A204.1 (cell line): ENCODE measurements around the gene ZNF221.
"Not testable (repeated sequence)": the region's sequence is repeated elsewhere in the genome, so short reads cannot be mapped to it uniquely, and the experiment has no call there.

Experiments
- FAIRE-seq: peaks from 2 replicates; lab custom pipeline; 2012; peaks lifted over from hg19 to GRCh38; lab: Jason Lieb, UNC

ZNF221 gene

DNA sequence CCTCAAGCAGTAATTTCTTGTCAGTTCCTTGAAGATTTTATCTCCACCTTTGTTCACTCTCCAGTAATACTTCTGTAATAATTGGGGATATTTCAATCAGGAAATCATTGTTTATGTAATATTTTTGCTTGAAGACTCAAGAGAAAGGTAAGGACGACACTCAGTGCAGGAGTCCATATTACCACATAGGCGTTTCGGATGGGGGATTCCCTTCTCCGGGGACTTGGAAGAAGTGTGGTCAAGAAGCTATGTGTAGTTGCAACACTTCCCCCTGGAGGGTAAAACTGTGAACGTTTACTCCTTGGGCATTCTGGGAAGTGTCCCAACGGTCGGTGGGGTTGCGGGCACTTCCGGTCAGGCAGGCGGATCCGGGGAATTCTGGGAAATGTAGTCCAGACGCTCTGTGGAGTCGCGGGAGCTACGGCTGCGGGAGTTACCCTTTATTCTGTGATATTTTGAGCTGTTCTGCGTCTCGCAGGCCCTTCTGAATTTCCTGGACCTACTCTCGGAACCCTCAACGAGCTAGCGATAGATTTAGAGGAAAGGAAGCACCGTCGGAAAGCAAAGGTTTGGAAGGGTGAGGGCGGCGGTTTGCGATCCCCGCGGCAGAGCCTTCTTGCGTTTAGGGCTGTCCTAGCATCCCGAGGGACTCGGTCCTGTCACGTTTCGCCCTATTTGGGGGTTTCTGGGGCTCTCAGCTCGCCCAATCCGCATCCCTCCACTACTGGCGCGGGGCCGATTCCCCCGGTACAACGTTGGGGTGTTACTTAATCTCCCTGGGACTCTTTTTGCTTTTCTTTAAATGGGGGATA lies at the start of gene ZNF221:
Gene ZNF221 (plus strand): TSS at position 395 of the 812 bp plus-strand sequence. CDS start 11,499 bp downstream, outside the sequence.
- peak; percentile 97 for FAIRE-seq

- no peak for FAIRE-seq
These were observed 49.3 kb upstream of the ZNF221 start for GRCh38 chr19:43901395-43902390.

GRCh38 chr19:43902399-43902798 lies 48.6 kb upstream of the ZNF221 start:
- FAIRE-seq: no peak

GRCh38 chr19:43905897-43906296 lies 45.1 kb upstream of the ZNF221 start:
- no peak for FAIRE-seq

DNA sequence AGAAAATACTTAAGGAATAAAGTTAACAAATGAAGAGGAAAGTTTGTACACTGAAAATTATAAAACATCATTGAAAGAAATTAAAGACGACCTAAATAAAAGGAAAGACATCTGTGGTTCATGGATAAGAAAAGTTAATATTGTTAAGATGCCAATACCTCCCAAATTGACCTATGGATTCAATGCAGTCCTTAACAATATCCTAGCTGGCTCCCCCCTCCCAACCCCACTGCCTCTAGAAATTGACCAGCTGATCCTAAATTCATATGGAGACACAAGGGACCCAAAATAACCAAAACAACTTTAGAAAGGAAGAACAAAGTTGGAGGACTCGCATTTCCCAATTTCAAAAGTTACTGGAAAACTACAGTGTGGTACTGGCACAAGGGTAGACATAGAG lies 44.3 kb upstream of the ZNF221 start:
- no peak for FAIRE-seq

- FAIRE-seq: no peak
These were observed 42.4 kb upstream of the ZNF221 start for GRCh38 chr19:43908659-43909058.

- no peak for FAIRE-seq
These were observed 40.1 kb upstream of the ZNF221 start for GRCh38 chr19:43910884-43911283.

GRCh38 chr19:43913383-43913782 lies 37.6 kb upstream of the ZNF221 start:
- FAIRE-seq: no peak

- no peak for FAIRE-seq
These were observed 37.0 kb upstream of the ZNF221 start for GRCh38 chr19:43914051-43914450.

- no peak for FAIRE-seq
These were observed 27.2 kb upstream of the ZNF221 start for GRCh38 chr19:43923875-43924274.

DNA sequence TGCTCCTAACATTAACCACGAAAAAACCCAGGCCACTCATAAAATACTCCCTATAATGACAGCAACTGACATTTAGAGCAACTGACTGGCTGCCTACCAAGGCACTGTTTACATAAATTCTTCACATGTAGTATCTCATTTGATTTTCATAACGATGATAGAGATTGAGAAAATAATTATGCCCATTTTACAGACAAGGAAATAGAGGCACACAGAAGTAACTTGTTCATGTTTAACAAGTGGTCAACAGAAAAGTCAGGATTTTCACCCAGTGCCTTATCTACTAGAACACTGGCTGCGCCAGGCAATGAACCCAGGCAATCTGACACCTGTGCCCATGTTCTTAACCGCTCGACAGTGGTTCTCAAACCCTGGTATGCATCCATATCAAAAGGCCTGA lies 22.2 kb upstream of the ZNF221 start:
- FAIRE-seq: no peak

DNA sequence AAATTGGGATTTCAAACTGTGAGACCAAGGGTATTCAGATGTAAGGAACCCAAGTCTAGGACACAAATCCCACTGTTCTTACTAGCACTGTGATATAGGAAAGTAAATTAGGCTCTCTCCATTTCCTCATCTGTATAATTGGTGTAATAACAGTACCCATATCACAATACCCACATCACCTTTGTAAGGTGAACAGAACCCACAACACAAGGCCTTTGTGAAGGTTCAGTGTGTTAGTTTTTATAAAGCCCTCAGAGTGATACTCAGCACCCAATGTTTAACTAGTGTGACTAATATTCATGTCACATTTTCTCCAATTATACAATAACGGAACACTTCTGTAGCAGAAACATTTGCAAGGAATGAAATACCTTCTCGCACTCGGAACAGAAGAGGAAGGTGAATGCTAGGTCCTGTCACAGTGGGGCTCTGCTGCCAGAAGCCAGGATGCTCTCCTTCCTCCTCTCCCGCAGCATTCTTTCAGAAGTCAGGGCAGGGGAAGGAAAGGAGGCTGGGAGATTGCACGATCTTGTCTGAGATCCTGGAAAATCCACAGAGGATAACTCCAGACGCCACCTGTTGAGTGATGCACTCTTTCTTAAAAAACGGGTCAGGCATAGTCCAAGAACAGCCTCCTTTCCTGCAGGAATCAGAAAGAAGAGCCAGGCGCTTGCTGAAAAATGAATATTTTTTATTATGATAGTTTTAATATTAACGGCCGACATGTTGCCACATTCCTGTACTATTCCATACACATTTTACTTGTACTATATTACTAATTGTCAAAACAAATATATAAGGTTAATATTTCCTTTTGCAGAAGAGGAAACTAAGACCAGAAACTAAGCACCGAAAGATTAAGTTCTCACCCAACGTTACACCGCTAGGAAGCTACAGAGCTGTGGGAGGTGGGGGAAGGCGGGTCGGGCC lies 16.7 kb upstream of the ZNF221 start:
- FAIRE-seq: no peak

- peak; percentile 70 for FAIRE-seq
These were observed 15.9 kb upstream of the ZNF221 start, which contains the start of gene ZNF45 for GRCh38 chr19:43934985-43935708. ZNF45 (minus strand) TSS chr19:43935282; CDS start chr19:43922185, 13,097 bp downstream.

DNA sequence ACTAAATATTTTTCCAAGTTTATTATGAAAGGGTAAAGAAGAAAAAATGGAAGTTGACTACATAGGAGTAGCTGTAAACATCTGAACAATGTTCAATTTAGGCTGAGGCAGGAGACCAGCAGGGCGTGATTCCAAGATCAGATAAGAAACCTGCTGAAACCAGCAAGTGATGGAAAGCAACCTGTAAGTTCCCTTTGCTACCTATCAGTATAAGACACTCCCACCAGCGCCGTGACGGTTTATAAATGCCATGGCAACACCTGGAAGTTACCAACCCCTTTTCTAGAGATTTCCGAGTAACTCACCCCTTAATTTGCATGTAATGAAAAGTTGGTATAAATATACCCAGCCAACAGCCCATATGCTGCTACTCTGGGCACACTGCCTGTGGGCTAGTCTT lies 14.8 kb upstream of the ZNF221 start:
- FAIRE-seq: no peak

- peak; percentile 85 for FAIRE-seq
These were observed 11.3 kb upstream of the ZNF221 start for GRCh38 chr19:43939557-43940260.

GRCh38 chr19:43940719-43941118 lies 10.3 kb upstream of the ZNF221 start:
- FAIRE-seq: no peak

DNA sequence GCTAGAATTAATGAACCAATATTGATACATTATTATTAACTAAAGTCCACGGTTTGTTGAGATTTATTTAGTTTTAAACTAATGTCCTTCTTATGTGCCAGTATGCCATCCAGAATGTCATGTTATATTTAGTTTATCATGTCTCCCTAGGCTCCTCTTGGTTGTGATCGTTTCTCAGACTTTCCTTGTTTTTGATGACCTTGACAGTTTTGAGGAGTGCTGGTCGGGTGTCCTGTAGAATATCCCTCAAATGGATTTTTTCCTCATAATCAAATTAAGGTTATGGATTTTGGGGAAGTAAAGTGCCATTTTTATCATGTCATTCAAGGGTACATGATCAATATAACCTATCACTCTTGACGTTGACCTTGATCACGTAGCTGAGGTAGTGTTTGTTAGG lies 9.8 kb upstream of the ZNF221 start:
- FAIRE-seq: no peak

GRCh38 chr19:43947412-43947811 lies 3.6 kb upstream of the ZNF221 start:
- FAIRE-seq: not testable (repeated sequence)

DNA sequence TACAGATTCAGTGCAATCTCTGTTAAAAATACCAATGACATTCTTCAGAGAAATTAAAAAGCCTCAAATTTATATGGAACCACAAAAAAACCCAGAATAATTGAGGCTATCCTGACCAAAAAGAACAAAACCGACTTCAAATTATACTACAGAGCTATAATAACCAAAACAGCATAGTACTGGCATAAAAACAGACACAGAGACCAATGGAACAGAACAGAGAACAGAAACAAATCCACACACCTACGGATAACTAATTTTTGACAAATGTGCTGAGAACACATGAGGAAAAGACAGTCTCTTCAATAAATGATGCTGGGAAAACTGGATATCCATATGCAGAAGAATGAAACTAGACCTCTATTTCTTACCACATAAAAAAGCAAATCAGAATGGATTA lies 1.2 kb upstream of the ZNF221 start:
- not testable (repeated sequence) for FAIRE-seq

- no peak for FAIRE-seq
These were observed 5.8 kb downstream of the ZNF221 start for GRCh38 chr19:43956827-43957226.
